IMR-90 (cell line): ENCODE results near the gene USP32. TPM values are rescaled to one million over a fixed set of nuclear protein-coding genes. Genes with fewer than 3 reads are reported as not detected.

ENCODE experiments used
- ATAC-seq: fragments of 200-7000 bp; cut with Tn5 transposase; 2 replicates; pipeline ENCODE4 v1.9.1; 2020; ENCODE audit warnings: low read depth, mild to moderate bottlenecking, moderate library complexity
- BruUV-seq: library from RNA; stranded (reverse); fragments of 400-500 nt; replicated peaks from 2 replicates; lab custom pipeline; 2021; lab: Mats Ljungman, UMichigan
- CTCF ChIA-PET: fragments of 300-600 bp; formaldehyde crosslinking; extraction: SDS; loops from one replicate; lab custom pipeline; 2021; ENCODE audit warnings: antibody characterized with exemption; lab: Yijun Ruan, JAX
- POLR2A ChIA-PET: fragments of 300-600 bp; sonication (Branson Sonifier 250); formaldehyde crosslinking; loops from one replicate; lab custom pipeline; 2022; ENCODE audit warnings: antibody characterized with exemption; ENCODE audit not compliant: unreplicated experiment; lab: Charles Lee
- DNase-seq: peaks from one replicate; pipeline ENCODE4 v3.0.0; 2013
- H2AFZ ChIP-seq: replicated peaks from 2 replicates; pipeline ENCODE3; 2013; ENCODE audit warnings: low read length, mild to moderate bottlenecking; ENCODE audit not compliant: poor library complexity
- H2AK5ac ChIP-seq: 2 replicates; pipeline ENCODE4 v1.6.1; 2013; ENCODE audit warnings: low read depth, low read length, inconsistent platforms
- H2AK9ac ChIP-seq: replicated peaks from 2 replicates; pipeline ENCODE3; 2013; ENCODE audit warnings: mild to moderate bottlenecking, low read depth, low read length, moderate library complexity; ENCODE audit not compliant: poor library complexity
- H2BK120ac ChIP-seq: 2 replicates; pipeline ENCODE4 v1.6.1; 2013; ENCODE audit warnings: low read depth, low read length, inconsistent platforms
- H2BK15ac ChIP-seq: 3 replicates; pipeline ENCODE4 v1.6.1; 2013; ENCODE audit warnings: low read depth, low read length, inconsistent platforms
- H2BK20ac ChIP-seq: 2 replicates; pipeline ENCODE4 v1.6.1; 2013; ENCODE audit warnings: low read depth, mild to moderate bottlenecking, inconsistent platforms, low read length, moderate library complexity
- H2BK5ac ChIP-seq: 2 replicates; pipeline ENCODE4 v1.6.1; 2013; ENCODE audit warnings: mild to moderate bottlenecking, low read depth, low read length, inconsistent platforms; ENCODE audit not compliant: poor library complexity, severe bottlenecking
- H3K14ac ChIP-seq: replicated peaks from 2 replicates; pipeline ENCODE4 v1.6.1; 2013; ENCODE audit warnings: low read depth, low read length, inconsistent platforms
- H3K18ac ChIP-seq: 2 replicates; pipeline ENCODE4 v1.6.1; 2013; ENCODE audit warnings: low read depth, low read length, control low read depth
- H3K23ac ChIP-seq: 2 replicates; pipeline ENCODE4 v1.6.1; 2013; ENCODE audit warnings: low read depth, low read length, inconsistent platforms
- H3K27ac ChIP-seq: 2 replicates; pipeline ENCODE4 v1.5.1; 2013; ENCODE audit warnings: mild to moderate bottlenecking, control low read depth, low read length; ENCODE audit not compliant: insufficient read depth
- H3K27me3 ChIP-seq: 2 replicates; pipeline ENCODE4 v1.6.1; 2013; ENCODE audit warnings: low read length; ENCODE audit not compliant: control insufficient read depth, insufficient read depth
- H3K36me3 ChIP-seq: 2 replicates; pipeline ENCODE4 v1.6.1; 2013; ENCODE audit warnings: low read length, mixed read lengths; ENCODE audit not compliant: control insufficient read depth, insufficient read depth
- H3K4ac ChIP-seq: 2 replicates; pipeline ENCODE4 v1.6.1; 2013; ENCODE audit warnings: low read depth, low read length, inconsistent platforms
- H3K4me1 ChIP-seq: 2 replicates; pipeline ENCODE4 v1.6.1; 2013; ENCODE audit warnings: low read length, mixed read lengths; ENCODE audit not compliant: control insufficient read depth, insufficient read depth
- H3K4me2 ChIP-seq: 2 replicates; pipeline ENCODE4 v1.6.1; 2013; ENCODE audit warnings: low read depth, mild to moderate bottlenecking, control low read depth, low read length, moderate library complexity
- H3K4me3 ChIP-seq: 2 replicates; pipeline ENCODE4 v1.5.1; 2013; ENCODE audit warnings: low read depth, mild to moderate bottlenecking, control low read depth, low read length, moderate library complexity; ENCODE audit not compliant: insufficient read depth
- H3K56ac ChIP-seq: 2 replicates; pipeline ENCODE4 v1.6.1; 2013; ENCODE audit warnings: low read length, inconsistent platforms; ENCODE audit not compliant: insufficient read depth; ENCODE audit errors: extremely low read depth
- H3K79me1 ChIP-seq, 2 experiments: 2 replicates each; pipeline ENCODE4 v1.6.1; 2013; ENCODE audit warnings: low read length in 2 of 2, inconsistent platforms in 1 of 2, low read depth in 1 of 2
- H3K9ac ChIP-seq: 2 replicates; pipeline ENCODE4 v1.6.1; 2013; ENCODE audit warnings: low read depth, low read length, control low read depth
- H3K9me1 ChIP-seq: 2 replicates; pipeline ENCODE4 v1.6.1; 2013; ENCODE audit warnings: low read length, inconsistent platforms; ENCODE audit not compliant: insufficient read depth
- H3K9me3 ChIP-seq: 2 replicates; pipeline ENCODE4 v1.6.1; 2013; ENCODE audit warnings: low read length; ENCODE audit not compliant: control insufficient read depth, insufficient read depth
- H4K20me1 ChIP-seq: 2 replicates; pipeline ENCODE4 v1.6.1; 2013; ENCODE audit warnings: low read length, inconsistent platforms; ENCODE audit not compliant: insufficient read depth
- H4K5ac ChIP-seq: 2 replicates; pipeline ENCODE4 v1.6.1; 2013; ENCODE audit warnings: mild to moderate bottlenecking, low read depth, low read length, control low read depth
- H4K8ac ChIP-seq, 2 experiments: 2 replicates each; pipeline ENCODE4 v1.6.1; 2013; ENCODE audit warnings: low read depth in 2 of 2, low read length in 2 of 2, control low read depth in 1 of 2, inconsistent platforms in 1 of 2
- H4K91ac ChIP-seq: 2 replicates; pipeline ENCODE4 v1.6.1; 2013; ENCODE audit warnings: low read depth, low read length, inconsistent platforms; ENCODE audit not compliant: insufficient read depth
- BHLHE40 ChIP-seq: fragments of 150-350 bp; IDR thresholded peaks from 2 replicates; pipeline ENCODE4 v1.6.1; 2016; ENCODE audit warnings: mild to moderate bottlenecking, low read depth, low read length
- CHD1 ChIP-seq: IDR thresholded peaks from 2 replicates; pipeline ENCODE4 v1.6.1; 2012; ENCODE audit warnings: low read depth, low read length, improper control_type of control experiment
- CTCF ChIP-seq: conservative IDR thresholded peaks from 2 replicates; pipeline ENCODE4 v1.5.1; 2012; ENCODE audit warnings: mild to moderate bottlenecking, low read depth, low read length, improper control_type of control experiment
- ELK1 ChIP-seq: fragments of 150-350 bp; IDR thresholded peaks from 2 replicates; pipeline ENCODE4 v1.6.1; 2016; ENCODE audit warnings: low read depth, mild to moderate bottlenecking, low read length, moderate library complexity, borderline replicate concordance
- FOS ChIP-seq: fragments of 150-350 bp; IDR thresholded peaks from 2 replicates; pipeline ENCODE4 v1.6.1; 2016; ENCODE audit warnings: low read depth, low read length
- MAFK ChIP-seq: IDR thresholded peaks from 2 replicates; pipeline ENCODE4 v1.6.1; 2012; ENCODE audit warnings: low read depth, low read length, improper control_type of control experiment
- MAZ ChIP-seq: IDR thresholded peaks from 2 replicates; pipeline ENCODE4 v1.6.1; 2012; ENCODE audit warnings: low read depth, mild to moderate bottlenecking, low read length, improper control_type of control experiment, moderate library complexity, borderline replicate concordance
- MXI1 ChIP-seq: IDR thresholded peaks from 2 replicates; pipeline ENCODE4 v1.6.1; 2012; ENCODE audit warnings: low read depth, mild to moderate bottlenecking, low read length, moderate library complexity, borderline replicate concordance
- NFE2L2 ChIP-seq: fragments of 150-350 bp; IDR thresholded peaks from 2 replicates; pipeline ENCODE4 v1.6.1; 2016; ENCODE audit warnings: low read depth, mild to moderate bottlenecking, low read length
- POLR2A ChIP-seq: IDR thresholded peaks from 2 replicates; pipeline ENCODE4 v1.6.1; 2012; ENCODE audit warnings: mild to moderate bottlenecking, low read depth, low read length
- RAD21 ChIP-seq: IDR thresholded peaks from 2 replicates; pipeline ENCODE4 v1.6.1; 2012; ENCODE audit warnings: low read length, improper control_type of control experiment
- RFX5 ChIP-seq: IDR thresholded peaks from 2 replicates; pipeline ENCODE4 v1.8.0; 2012; ENCODE audit warnings: low read depth, mild to moderate bottlenecking, low read length, moderate library complexity
- SMC3 ChIP-seq: fragments of 150-350 bp; IDR thresholded peaks from 2 replicates; pipeline ENCODE4 v1.6.1; 2016; ENCODE audit warnings: low read depth, mild to moderate bottlenecking, antibody characterized with exemption, low read length, moderate library complexity
- WGBS, 2 experiments: methylation state at CpG; one replicate each; pipeline versions ENCODE4 v1.1.5 to v1.1.7; 2013; ENCODE audit warnings: missing lambda C conversion rate in 2 of 2; ENCODE audit not compliant: insufficient read length in 1 of 2; ENCODE audit errors: extremely low coverage in 2 of 2; 5-methylcytosine and 5-hydroxymethylcytosine counted together
- dilution Hi-C: fragments of 300-500 bp; cut with HindIII; formaldehyde crosslinking; loops from one replicate; pipeline ENCODE4 v1.14.3; 2018; ENCODE audit warnings: low sequenced_read_pairs; ENCODE audit not compliant: unreplicated experiment
- in situ Hi-C: fragments of 300-500 bp; cut with MboI; formaldehyde crosslinking; loops from 3 replicates; pipeline ENCODE4 v1.14.3; 2019; ENCODE audit warnings: low sequenced_read_pairs, inconsistent platforms, mixed read lengths
- intact Hi-C: fragments of 100-400 bp; cut with micrococcal nuclease; formaldehyde crosslinking; loops from 2 replicates; pipeline ENCODE4 v1.10.0; 2022
- polyA plus RNA-seq, 3 experiments: library from polyadenylated mRNA; depleted of rRNA; stranded (reverse); fragments of >200 nt; gene quantifications; 2 replicates each; pipeline ENCODE4 v1.2.3, GENCODE V29; 2012; ENCODE audit warnings: low replicate concordance in 1 of 3
- total RNA-seq: library from RNA; depleted of rRNA; stranded (reverse); fragments of >200 nt; gene quantifications from 2 replicates; pipeline ENCODE4 v1.2.3, GENCODE V29; 2012
- TF ChIP-seq, protein P1 (sequence below): fragments of 150-350 bp; IDR thresholded peaks from 2 replicates; pipeline ENCODE4 v1.6.1; 2017; ENCODE audit warnings: mild to moderate bottlenecking, antibody characterized with exemption, low read length, low read depth

Gene USP32
- total and polyA plus RNA-seq, 2 of the 4 experiments (the other 2 are of a cell fraction): 16.8 to 46.8 TPM

GRCh38 chr17:60159479-60159866 is 232.5 kb downstream of the USP32 start:
- H3K4me1 ChIP-seq: peaks cover 2% of the 10 kb centered on the region; the same call in 1 of the 2 replicates
- H3K4me2 ChIP-seq: no peak overlapping the region
- H2AFZ ChIP-seq: no peak overlapping the region
- no peak overlapping the region for H2BK120ac ChIP-seq
- H3K56ac ChIP-seq: no peak overlapping the region
- H2BK15ac ChIP-seq: no peak overlapping the region
- DNase-seq (no peak), ATAC-seq (no peak)
- H4K5ac ChIP-seq: no peak overlapping the region
- H2BK20ac ChIP-seq: no peak overlapping the region
- 60% methylated on average over 1 of the region's 6 CpGs; no CpG with 5 or more reads in 1 of the 2 experiments for WGBS, 2 experiments
- H3K9me3 ChIP-seq: no peaks in the 10 kb centered on the region
- no peak overlapping the region for H4K8ac ChIP-seq
- no peak overlapping the region for H2AK9ac ChIP-seq
- no peak overlapping the region for H3K9ac ChIP-seq
- H3K18ac ChIP-seq: no peak overlapping the region
- H3K14ac ChIP-seq: no peak overlapping the region
- H3K4me3 ChIP-seq: no peak overlapping the region
- no peaks in the 10 kb centered on the region for H3K79me1 ChIP-seq
- 0 out of 2 replicates have a peak, but pooled peaks cover 5% of the 10 kb centered on the region for H4K20me1 ChIP-seq
- BruUV-seq: no TSS peak
- no peak overlapping the region for H3K27ac ChIP-seq
- no peak overlapping the region for H2AK5ac ChIP-seq
- intact Hi-C loops: no loop called here
- TF ChIP-seq MXI1 (no peak), ELK1 (no peak), RAD21 (no peak), MAZ (no peak), SMC3 (no peak), NFE2L2 (no peak), CTCF (no peak), RFX5 (no peak), MAFK (no peak), CHD1 (no peak), FOS (no peak), BHLHE40 (no peak), POLR2A (no peak)
- TF ChIP-seq, protein P1, sequence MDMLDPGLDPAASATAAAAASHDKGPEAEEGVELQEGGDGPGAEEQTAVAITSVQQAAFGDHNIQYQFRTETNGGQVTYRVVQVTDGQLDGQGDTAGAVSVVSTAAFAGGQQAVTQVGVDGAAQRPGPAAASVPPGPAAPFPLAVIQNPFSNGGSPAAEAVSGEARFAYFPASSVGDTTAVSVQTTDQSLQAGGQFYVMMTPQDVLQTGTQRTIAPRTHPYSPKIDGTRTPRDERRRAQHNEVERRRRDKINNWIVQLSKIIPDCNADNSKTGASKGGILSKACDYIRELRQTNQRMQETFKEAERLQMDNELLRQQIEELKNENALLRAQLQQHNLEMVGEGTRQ: no peak
- no peak overlapping the region for H3K23ac ChIP-seq
- H4K91ac ChIP-seq: no peak overlapping the region
- H2BK5ac ChIP-seq: no peak overlapping the region
- dilution Hi-C loops: no loop called here
- ChIA-PET POLR2A (no interaction called here), CTCF (no interaction called here)
- peaks cover 38% of the 10 kb centered on the region for H3K27me3 ChIP-seq
- H3K36me3 ChIP-seq: no peaks in the 10 kb centered on the region
- in situ Hi-C loops: no loop called here
- H3K9me1 ChIP-seq: peaks cover 7% of the 10 kb centered on the region; the same call in 1 of the 2 replicates
- no peak overlapping the region for H3K4ac ChIP-seq
